GM11168 (cell line): ENCODE data around the gene MYH9.
"Not testable (repeated sequence)": the region's sequence is repeated elsewhere in the genome, so short reads cannot be mapped to it uniquely, and the experiment has no call there.

Experiments
- in situ Hi-C: fragments of 300-500 bp; cut with MboI; formaldehyde crosslinking; loops from one replicate; pipeline ENCODE4 v1.12.0; 2022; ENCODE audit warnings: low sequenced_read_pairs; ENCODE audit not compliant: unreplicated experiment

The MYH9 gene

GRCh38 chr22:36299295-36299694 is 88.5 kb downstream of the MYH9 start:
- in situ Hi-C loops, result loop anchor here (5.0 kb wide), 1 partner anchor 173 kb away; no protein-coding TSS in a partner anchor

- in situ Hi-C loops, result loop anchor here (5.0 kb wide), 1 partner anchor 174 kb away; no protein-coding TSS in a partner anchor
Measured at GRCh38 chr22:36298601-36299000, 89.2 kb downstream of the MYH9 start.

- in situ Hi-C loops, result loop anchor here (5.0 kb wide), 1 partner anchor 174 kb away; no protein-coding TSS in a partner anchor
Measured at GRCh38 chr22:36298118-36298517, 89.6 kb downstream of the MYH9 start.

GRCh38 chr22:36297568-36297967 is 90.2 kb downstream of the MYH9 start:
- in situ Hi-C loops, result loop anchor here (5.0 kb wide), 1 partner anchor 175 kb away; no protein-coding TSS in a partner anchor

- in situ Hi-C loops, result loop anchor here (5.0 kb wide), 1 partner anchor 176 kb away; no protein-coding TSS in a partner anchor
Measured at GRCh38 chr22:36296690-36297089, 91.1 kb downstream of the MYH9 start.

- in situ Hi-C loops, result loop anchor here (5.0 kb wide), 1 partner anchor 177 kb away; no protein-coding TSS in a partner anchor
Measured at GRCh38 chr22:36295247-36295646, 92.5 kb downstream of the MYH9 start.

GRCh38 chr22:36294801-36295200 is 93.0 kb downstream of the MYH9 start:
- in situ Hi-C loops, result loop anchor here (5.0 kb wide), 1 partner anchor 178 kb away; no protein-coding TSS in a partner anchor

- in situ Hi-C loops, result no loop called here
Measured at GRCh38 chr22:36294293-36294620, 93.5 kb downstream of the MYH9 start.

- in situ Hi-C loops, result no loop called here
Measured at GRCh38 chr22:36293606-36294292, 94.0 kb downstream of the MYH9 start.

- in situ Hi-C loops, result no loop called here
Measured at GRCh38 chr22:36292823-36293530, 94.8 kb downstream of the MYH9 start.

- in situ Hi-C loops, result no loop called here
Measured at GRCh38 chr22:36291831-36292740, 95.7 kb downstream of the MYH9 start.

- in situ Hi-C loops, result not testable (repeated sequence)
Measured at GRCh38 chr22:36290391-36291075, 97.2 kb downstream of the MYH9 start.

GRCh38 chr22:36289948-36290371 is 97.8 kb downstream of the MYH9 start:
- in situ Hi-C loops, result not testable (repeated sequence)

- in situ Hi-C loops, result no loop called here
Measured at GRCh38 chr22:36289406-36289870, 98.3 kb downstream of the MYH9 start.

- in situ Hi-C loops, result no loop called here
Measured at GRCh38 chr22:36288571-36289405, 99.0 kb downstream of the MYH9 start.

- in situ Hi-C loops, result no loop called here
Measured at GRCh38 chr22:36287881-36288515, 99.8 kb downstream of the MYH9 start.

GRCh38 chr22:36286096-36286957 is 101.4 kb downstream of the MYH9 start:
- in situ Hi-C loops, result no loop called here
